ENCODE data around the gene BRPF1.

GRCh38 chr3:9685216-9686049 is 46.1 kb upstream of the BRPF1 start:
- TF ChIP-seq CTCF (IDR thresholded peaks at IDR 0.05): no peak
- no peak for TF ChIP-seq POLR2A (IDR thresholded peaks at IDR 0.05)
